Cardiac muscle cell (in vitro differentiated cells and primary cell): ENCODE results near the gene SUCLG2. TPM values are rescaled to one million over a fixed set of nuclear protein-coding genes. Genes with fewer than 3 reads are reported as not detected.

Experiments
- DNase-seq, 2 donors: peaks; one replicate each; pipeline versions ENCODE4 v3.0.0 to v3.0.0-alpha.2; 2010 to 2017; ENCODE audit warnings: low read depth in 1 of 2, low spot score in 1 of 2
- H3K27ac ChIP-seq: fragments of 200-600 bp; sonication (generic); 2 replicates; pipeline ENCODE4 v1.5.1; 2016
- H3K27me3 ChIP-seq: fragments of 200-600 bp; sonication (generic); 2 replicates; pipeline ENCODE4 v1.6.0; 2016; ENCODE audit warnings: control low read depth
- H3K36me3 ChIP-seq: fragments of 200-600 bp; sonication (generic); 2 replicates; pipeline ENCODE4 v1.5.1; 2016; ENCODE audit warnings: control low read depth
- H3K4me1 ChIP-seq: fragments of 200-600 bp; sonication (generic); 2 replicates; pipeline ENCODE4 v1.8.1; 2017; ENCODE audit warnings: low read depth, mild to moderate bottlenecking, mixed run types
- H3K4me3 ChIP-seq: fragments of 200-600 bp; sonication (generic); 2 replicates; pipeline ENCODE4 v1.5.1; 2016; ENCODE audit warnings: mild to moderate bottlenecking
- H3K9me3 ChIP-seq: fragments of 200-600 bp; sonication (generic); 2 replicates; pipeline ENCODE4 v1.5.1; 2017; ENCODE audit warnings: low read depth, mild to moderate bottlenecking, control low read depth
- polyA plus RNA-seq: library from polyadenylated mRNA; unstranded; fragments of >200 nt; fragmentation: Nextera tagmentation; extraction: Ambion mirVana; gene quantifications from 2 replicates; pipeline ENCODE4 v1.2.1, GENCODE V29; 2016
- total RNA-seq: library from RNA; depleted of rRNA; stranded (reverse); fragments of >200 nt; gene quantifications from 2 replicates; pipeline ENCODE4 v1.2.3, GENCODE V29; 2016
- TF ChIP-seq, protein P1 (sequence below): IDR thresholded peaks from 2 replicates; pipeline ENCODE4 v1.5.1; 2012; ENCODE audit warnings: low read depth, mild to moderate bottlenecking, low read length

Gene SUCLG2
- total and polyA plus RNA-seq, 2 experiments from 2014 or later, result 38.4 to 39.0 TPM

DNA sequence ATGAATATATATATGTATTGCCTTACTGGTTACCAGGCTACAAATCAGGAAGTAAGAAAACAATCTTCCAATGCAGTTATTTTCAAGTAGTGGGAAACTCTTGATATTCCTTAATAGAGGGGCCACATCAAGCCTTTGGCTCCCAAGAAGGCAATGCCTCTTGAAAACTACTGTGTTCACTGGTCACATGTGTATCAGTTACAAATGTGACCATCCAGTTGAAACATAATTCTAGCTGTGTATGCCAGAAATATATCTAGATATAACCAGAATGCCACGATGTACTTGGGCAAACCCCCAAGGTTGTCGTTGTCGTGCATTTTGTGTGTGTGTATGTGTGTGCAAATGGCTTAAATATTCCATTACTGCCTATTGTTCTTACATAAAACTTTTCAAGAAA lies 200.8 kb downstream of the SUCLG2 start:
- Histone ChIP-seq H3K4me1 (peaks cover 13% of the 10 kb centered on the region), H3K9me3 (no peaks in the 10 kb centered on the region), H3K27ac (no peak overlapping the region), H3K27me3 (no peaks in the 10 kb centered on the region), H3K36me3 (no peaks in the 10 kb centered on the region), H3K4me3 (no peak overlapping the region)
- TF ChIP-seq, protein P1, sequence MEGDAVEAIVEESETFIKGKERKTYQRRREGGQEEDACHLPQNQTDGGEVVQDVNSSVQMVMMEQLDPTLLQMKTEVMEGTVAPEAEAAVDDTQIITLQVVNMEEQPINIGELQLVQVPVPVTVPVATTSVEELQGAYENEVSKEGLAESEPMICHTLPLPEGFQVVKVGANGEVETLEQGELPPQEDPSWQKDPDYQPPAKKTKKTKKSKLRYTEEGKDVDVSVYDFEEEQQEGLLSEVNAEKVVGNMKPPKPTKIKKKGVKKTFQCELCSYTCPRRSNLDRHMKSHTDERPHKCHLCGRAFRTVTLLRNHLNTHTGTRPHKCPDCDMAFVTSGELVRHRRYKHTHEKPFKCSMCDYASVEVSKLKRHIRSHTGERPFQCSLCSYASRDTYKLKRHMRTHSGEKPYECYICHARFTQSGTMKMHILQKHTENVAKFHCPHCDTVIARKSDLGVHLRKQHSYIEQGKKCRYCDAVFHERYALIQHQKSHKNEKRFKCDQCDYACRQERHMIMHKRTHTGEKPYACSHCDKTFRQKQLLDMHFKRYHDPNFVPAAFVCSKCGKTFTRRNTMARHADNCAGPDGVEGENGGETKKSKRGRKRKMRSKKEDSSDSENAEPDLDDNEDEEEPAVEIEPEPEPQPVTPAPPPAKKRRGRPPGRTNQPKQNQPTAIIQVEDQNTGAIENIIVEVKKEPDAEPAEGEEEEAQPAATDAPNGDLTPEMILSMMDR, result no peak
- DNase-seq, result no peak

DNA sequence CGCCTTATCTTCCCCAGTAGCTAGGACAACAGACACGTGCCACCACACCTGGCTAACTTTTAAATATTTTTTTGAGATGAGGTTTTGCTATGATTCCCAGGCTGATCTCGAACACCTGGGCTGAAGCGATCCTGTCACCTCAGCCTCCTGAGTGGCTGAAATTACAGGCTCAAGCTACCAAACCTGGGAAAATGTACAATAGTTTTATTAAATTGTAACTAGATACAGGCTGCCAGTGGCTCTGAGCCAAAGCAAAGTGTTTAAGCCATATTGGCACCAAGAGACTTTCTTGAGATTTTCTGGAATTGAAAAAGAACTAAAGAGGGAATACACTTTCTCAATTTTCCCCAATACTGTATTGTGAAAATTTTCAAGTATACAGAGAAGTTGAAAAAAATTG lies 204.3 kb downstream of the SUCLG2 start:
- H3K4me3 ChIP-seq, result no peak overlapping the region
- TF ChIP-seq, protein P1, result no peak
- peaks cover 9% of the 10 kb centered on the region for H3K4me1 ChIP-seq
- H3K27ac ChIP-seq, result no peak overlapping the region
- H3K27me3 ChIP-seq, result no peaks in the 10 kb centered on the region
- no peak for DNase-seq
- no peaks in the 10 kb centered on the region for H3K36me3 ChIP-seq
- H3K9me3 ChIP-seq, result no peaks in the 10 kb centered on the region

DNA sequence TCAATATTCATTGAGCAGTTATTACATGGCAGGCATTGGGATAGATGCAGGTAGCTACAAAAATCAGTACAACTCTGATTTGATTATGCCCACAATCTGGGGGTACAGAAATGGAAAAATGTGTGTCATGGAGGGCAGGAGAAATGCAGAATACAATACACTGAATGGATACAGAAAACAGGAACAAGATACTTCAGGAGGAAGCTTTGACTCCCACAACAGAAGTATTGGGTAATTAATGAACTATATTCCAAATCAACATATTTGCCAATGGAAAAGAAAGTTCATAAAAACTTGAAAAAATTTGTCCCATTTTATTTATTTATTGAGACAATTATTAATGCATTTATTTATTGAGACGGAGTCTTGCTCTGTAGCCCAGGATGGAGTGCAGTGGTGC lies 207.0 kb downstream of the SUCLG2 start:
- no peak overlapping the region for H3K27ac ChIP-seq

DNA sequence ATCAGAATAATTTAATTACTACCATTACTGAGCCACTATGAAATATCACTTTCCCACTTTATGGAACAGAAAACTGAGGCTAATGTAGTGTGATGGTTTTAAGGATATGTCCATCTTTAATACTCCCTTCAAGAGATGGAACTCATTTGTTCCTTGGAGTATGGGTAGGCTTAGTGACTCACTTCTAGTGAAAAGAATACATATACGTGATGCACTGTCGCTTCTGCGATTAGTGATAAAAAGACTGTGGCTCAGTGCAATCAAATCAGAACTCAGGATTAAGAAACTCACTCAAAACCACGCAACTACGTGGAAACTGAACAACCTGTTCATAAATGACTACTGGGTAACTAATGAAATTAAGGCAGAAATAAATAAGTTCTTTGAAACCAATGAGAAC lies 216.6 kb downstream of the SUCLG2 start:
- Histone ChIP-seq H3K27me3 (no peaks in the 10 kb centered on the region), H3K4me3 (no peak overlapping the region), H3K36me3 (no peaks in the 10 kb centered on the region), H3K9me3 (no peaks in the 10 kb centered on the region), H3K27ac (no peak overlapping the region), H3K4me1 (no peaks in the 10 kb centered on the region)
- DNase-seq, result no peak
- TF ChIP-seq, protein P1, result no peak

More for the DNA sequence above, 207.0 kb downstream of the SUCLG2 start:
- no peaks in the 10 kb centered on the region for H3K9me3 ChIP-seq
- H3K36me3 ChIP-seq, result no peaks in the 10 kb centered on the region
- TF ChIP-seq, protein P1, result no peak
- H3K4me1 ChIP-seq, result peaks cover 9% of the 10 kb centered on the region
- DNase-seq, result no peak
- no peak overlapping the region for H3K4me3 ChIP-seq
- H3K27me3 ChIP-seq, result no peaks in the 10 kb centered on the region

DNA sequence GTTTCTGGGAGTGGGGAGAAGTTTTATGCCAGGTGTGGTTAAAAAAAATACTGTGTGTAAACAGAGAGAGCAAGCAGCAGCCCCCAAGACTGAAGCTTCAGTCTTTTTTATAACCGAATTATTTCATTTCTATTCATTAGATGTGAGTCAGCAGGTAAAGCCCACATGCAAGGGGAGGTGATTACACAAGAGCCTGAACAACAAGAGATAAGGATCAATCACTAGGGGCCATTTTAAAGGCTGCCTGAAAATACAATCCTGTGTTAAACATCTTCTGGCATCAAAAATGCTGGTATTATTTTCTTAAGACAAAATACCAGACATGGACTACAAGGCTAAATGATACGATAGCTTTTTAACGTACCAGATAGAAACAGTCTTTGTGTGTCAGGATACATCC lies 217.3 kb downstream of the SUCLG2 start:
- H3K4me1 ChIP-seq, result no peaks in the 10 kb centered on the region
- no peak overlapping the region for H3K4me3 ChIP-seq
- DNase-seq, result peak in 1 of 2 donors; percentile 18
- TF ChIP-seq, protein P1, result no peak
- no peaks in the 10 kb centered on the region for H3K9me3 ChIP-seq
- H3K27me3 ChIP-seq, result no peaks in the 10 kb centered on the region
- H3K36me3 ChIP-seq, result no peaks in the 10 kb centered on the region
- H3K27ac ChIP-seq, result no peak overlapping the region

DNA sequence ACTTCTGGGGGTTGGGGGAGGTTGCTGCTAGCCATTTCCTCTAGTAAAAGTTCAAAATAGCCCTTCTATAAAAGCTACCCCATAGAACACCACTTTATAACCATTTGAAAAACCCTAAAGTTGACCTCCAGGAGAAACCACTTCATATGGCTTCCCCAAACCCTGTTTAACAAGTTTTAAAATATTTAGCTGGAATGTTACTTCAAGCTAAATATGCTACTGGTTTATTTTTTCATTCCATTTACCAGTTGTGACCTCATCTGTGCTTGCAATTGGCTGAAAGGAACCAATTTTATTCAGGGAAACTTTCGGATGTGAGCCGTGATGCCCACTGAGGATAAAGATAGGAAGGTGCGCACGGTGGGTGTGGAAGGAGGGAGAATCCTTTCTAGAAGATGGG lies 221.3 kb downstream of the SUCLG2 start:
- TF ChIP-seq, protein P1, result no peak
- Histone ChIP-seq H3K36me3 (no peaks in the 10 kb centered on the region), H3K4me1 (no peaks in the 10 kb centered on the region), H3K9me3 (no peaks in the 10 kb centered on the region), H3K27ac (no peak overlapping the region), H3K4me3 (no peak overlapping the region), H3K27me3 (no peaks in the 10 kb centered on the region)
- no peak for DNase-seq
